Activated CD4-positive, alpha-beta memory T cell treated with anti-CD3 and anti-CD28 coated beads for 36 hours (primary cell): ENCODE measurements around the gene GRID1. TPM values are rescaled to one million over a fixed set of nuclear protein-coding genes. Genes with fewer than 3 reads are reported as not detected.

Experiments
- CTCF ChIA-PET: fragments of 350-600 bp; sonication (Branson Sonifier 250); formaldehyde crosslinking; loops from one replicate; lab custom pipeline; 2021; ENCODE audit warnings: antibody characterized with exemption, inconsistent platforms; lab: Charles Lee
- POLR2A ChIA-PET: fragments of 350-600 bp; sonication (Branson Sonifier 250); formaldehyde crosslinking; loops from one replicate; lab custom pipeline; 2021; ENCODE audit warnings: antibody characterized with exemption; lab: Charles Lee
- DNase-seq: peaks from one replicate; pipeline ENCODE4 v3.0.0-alpha.2; 2020
- H3K27ac Mint-ChIP-seq: one replicate; pipeline ENCODE4 v1.8.0; 2021; ENCODE audit warnings: mixed read lengths
- H3K27me3 Mint-ChIP-seq: one replicate; pipeline ENCODE4 v1.8.0; 2021; ENCODE audit warnings: mixed read lengths
- H3K36me3 Mint-ChIP-seq: one replicate; pipeline ENCODE4 v1.8.0; 2021; ENCODE audit warnings: mixed read lengths
- H3K4me1 Mint-ChIP-seq: one replicate; pipeline ENCODE4 v1.8.0; 2021; ENCODE audit warnings: low read depth, mixed read lengths
- H3K4me3 Mint-ChIP-seq: one replicate; pipeline ENCODE4 v1.8.0; 2021; ENCODE audit warnings: mild to moderate bottlenecking, mixed read lengths
- H3K9me3 Mint-ChIP-seq: one replicate; pipeline ENCODE4 v1.8.0; 2021; ENCODE audit warnings: mixed read lengths
- intact Hi-C: fragments of 100-400 bp; cut with micrococcal nuclease; formaldehyde crosslinking; loops from one replicate; pipeline ENCODE4 v1.15.1; 2023
- total RNA-seq, 2 experiments: library from RNA; stranded (reverse); gene quantifications; one replicate each; pipeline ENCODE4 v1.2.3, GENCODE V29; 2021

GRID1 gene
- total RNA-seq, 2 experiments from 2014 or later, result not detected

DNA sequence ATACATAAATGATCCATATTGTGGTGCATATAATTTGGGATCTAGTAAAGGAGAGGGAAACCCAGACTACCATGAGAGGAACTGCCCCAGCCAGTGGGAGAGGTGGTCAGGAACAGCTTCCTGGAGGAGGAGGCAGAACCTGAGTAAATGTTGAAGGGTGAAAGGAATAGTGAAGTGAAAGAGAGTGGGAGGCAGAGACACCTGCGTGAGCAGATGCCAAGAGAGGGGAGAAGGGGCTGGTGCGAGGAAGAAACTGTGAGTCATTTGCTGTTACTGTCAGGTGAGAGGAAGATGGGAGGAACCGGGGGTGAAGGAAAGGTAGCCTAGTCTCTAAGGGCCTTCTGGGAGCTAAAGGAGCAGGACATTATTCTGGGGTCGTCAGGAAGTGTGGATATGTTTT, 294.8 kb downstream of the GRID1 start:
- peaks cover 7% of the 10 kb centered on the region for H3K4me1 Mint-ChIP-seq
- H3K27me3 Mint-ChIP-seq, result no peaks in the 10 kb centered on the region
- no peaks in the 10 kb centered on the region for H3K9me3 Mint-ChIP-seq
- H3K36me3 Mint-ChIP-seq, result no peaks in the 10 kb centered on the region
- ChIA-PET POLR2A (no interaction called here), CTCF (interaction anchor here (0.8 kb wide), 1 partner anchor 76 kb away, joined by 3 read pairs; no protein-coding TSS in a partner anchor)
- no peak overlapping the region for H3K27ac Mint-ChIP-seq
- intact Hi-C loops, result no loop called here
- no peak for DNase-seq
- no peak overlapping the region for H3K4me3 Mint-ChIP-seq

DNA sequence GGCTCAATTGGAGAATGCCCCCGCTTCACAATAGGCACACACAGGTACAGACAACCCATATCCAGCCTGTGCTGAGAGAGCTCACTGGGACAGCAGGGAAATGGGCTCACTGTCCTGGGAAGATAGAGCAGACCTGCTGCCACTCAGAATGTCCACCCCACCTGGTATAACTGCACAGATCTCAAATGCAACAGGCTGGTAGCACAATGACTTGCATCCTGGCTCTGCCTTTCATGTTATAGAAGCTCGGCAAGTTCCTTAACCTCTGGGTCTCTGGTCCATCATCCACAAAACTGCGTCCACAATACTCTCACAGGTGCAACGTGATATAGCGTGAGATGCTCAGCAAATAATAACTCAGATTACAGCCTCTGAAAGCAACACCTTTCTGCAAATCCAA, 295.4 kb downstream of the GRID1 start:
- CTCF ChIA-PET, result interaction anchor here (0.8 kb wide), 1 partner anchor 75 kb away, joined by 3 read pairs; no protein-coding TSS in a partner anchor

DNA sequence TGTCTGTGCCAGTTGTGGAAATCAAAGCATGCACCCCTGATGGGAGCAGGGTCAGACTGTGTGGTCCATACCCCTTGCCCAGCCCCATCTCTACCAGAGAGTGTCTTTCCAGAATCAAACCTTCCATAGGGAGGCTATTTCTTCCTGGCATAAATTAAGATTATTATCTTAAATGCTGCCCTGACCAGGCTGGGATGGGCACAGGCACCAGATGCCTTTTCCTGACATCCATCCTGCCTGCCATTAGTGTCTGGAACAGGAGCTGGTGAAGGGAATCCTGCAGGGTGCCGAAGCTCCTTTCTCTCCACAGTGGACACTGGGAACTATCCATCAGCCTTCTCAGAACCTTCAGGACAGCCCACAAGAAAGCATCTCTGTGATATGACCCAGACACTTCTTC, 296.3 kb downstream of the GRID1 start:
- Mint-ChIP-seq H3K36me3 (no peaks in the 10 kb centered on the region), H3K27ac (no peak overlapping the region), H3K27me3 (no peaks in the 10 kb centered on the region), H3K4me3 (no peak overlapping the region), H3K4me1 (peaks cover 7% of the 10 kb centered on the region), H3K9me3 (no peaks in the 10 kb centered on the region)
- POLR2A ChIA-PET, result no interaction called here
- DNase-seq, result no peak
- intact Hi-C loops, result no loop called here
- CTCF ChIA-PET, result interaction anchor here (1.2 kb wide), 1 partner anchor 74 kb away, joined by 4 read pairs; no protein-coding TSS in a partner anchor

More for the DNA sequence above, 295.4 kb downstream of the GRID1 start:
- Mint-ChIP-seq H3K4me3 (no peak overlapping the region), H3K9me3 (no peaks in the 10 kb centered on the region), H3K36me3 (no peaks in the 10 kb centered on the region), H3K27me3 (no peaks in the 10 kb centered on the region), H3K27ac (no peak overlapping the region), H3K4me1 (peaks cover 7% of the 10 kb centered on the region)
- intact Hi-C loops, result no loop called here
- no peak for DNase-seq
- POLR2A ChIA-PET, result no interaction called here

DNA sequence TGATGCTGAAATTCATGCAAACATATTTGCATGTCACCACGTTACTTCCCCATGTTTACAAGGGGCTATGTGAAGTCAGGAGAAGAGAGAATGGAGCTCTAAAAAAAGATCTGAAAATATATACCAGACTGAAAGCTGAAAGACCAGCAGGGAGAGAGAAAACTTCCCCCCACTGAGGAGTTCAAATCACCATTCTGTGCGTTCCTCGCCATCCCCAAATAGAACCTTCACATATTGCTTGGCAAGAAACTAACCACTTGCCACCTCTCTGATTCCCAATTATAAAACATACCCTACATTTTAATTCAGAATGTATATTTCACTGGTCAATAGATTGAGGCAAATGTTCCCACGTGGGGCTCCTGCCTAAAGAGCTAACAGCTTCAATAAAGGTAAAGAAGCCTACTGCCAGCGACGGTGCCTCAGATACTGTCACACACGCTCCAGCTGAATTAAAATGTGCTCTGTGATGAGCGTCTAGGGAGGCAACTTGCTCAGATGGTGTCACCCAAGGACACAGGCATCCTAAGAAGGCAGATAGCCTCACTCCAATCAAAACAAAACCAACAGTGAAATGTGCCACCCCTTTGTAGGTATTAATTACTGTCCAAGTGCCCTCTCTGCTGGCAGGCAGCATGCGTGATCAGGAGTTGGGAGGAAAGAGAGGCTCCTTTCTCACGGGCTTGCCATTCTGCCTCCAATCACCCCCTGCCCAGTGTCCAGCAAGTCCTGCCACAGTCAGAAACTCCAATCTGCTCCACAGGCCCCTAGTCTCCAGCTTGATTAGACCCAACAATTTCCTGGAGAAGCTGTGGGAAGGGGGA, 298.2 kb downstream of the GRID1 start:
- ChIA-PET POLR2A (no interaction called here), CTCF (interaction anchor here (0.6 kb wide), 1 partner anchor 72 kb away, joined by 3 read pairs; no protein-coding TSS in a partner anchor)
- intact Hi-C loops, result no loop called here
- Mint-ChIP-seq H3K9me3 (no peaks in the 10 kb centered on the region), H3K36me3 (no peaks in the 10 kb centered on the region), H3K4me1 (peaks cover 7% of the 10 kb centered on the region), H3K27ac (no peak overlapping the region), H3K4me3 (no peak overlapping the region), H3K27me3 (no peaks in the 10 kb centered on the region)
- DNase-seq, result no peak

DNA sequence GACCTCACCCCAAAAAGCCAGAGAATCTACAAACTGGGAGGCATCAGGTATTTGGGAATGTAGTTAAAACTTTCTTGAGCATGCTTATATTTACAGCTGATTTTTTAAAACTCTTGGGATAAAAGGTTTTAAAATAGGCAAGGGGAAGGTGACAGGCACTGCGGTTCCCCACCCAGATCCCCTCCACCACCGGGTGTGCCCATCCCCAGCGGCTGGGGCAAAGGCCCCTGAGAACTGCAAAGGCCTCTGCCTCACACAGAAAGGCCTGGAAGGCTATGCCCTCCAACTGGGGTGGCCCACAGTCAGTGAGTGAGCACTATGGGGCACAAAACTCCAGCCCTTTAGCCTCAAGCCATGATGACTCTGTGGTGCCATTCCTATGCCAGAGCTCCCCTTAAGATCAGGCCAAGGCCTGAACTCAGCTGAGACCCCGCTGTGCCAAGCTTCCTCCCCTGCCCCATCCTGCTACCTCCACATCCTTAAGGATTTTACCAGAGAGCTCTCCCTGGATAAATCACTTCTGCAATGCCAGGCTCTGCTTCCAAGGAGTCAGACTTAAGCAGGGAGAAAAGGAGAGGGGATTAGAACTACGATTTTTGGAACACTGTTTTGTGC, 299.1 kb downstream of the GRID1 start:
- Mint-ChIP-seq H3K9me3 (no peaks in the 10 kb centered on the region), H3K36me3 (no peaks in the 10 kb centered on the region), H3K27me3 (no peaks in the 10 kb centered on the region), H3K27ac (no peak overlapping the region), H3K4me1 (peaks cover 7% of the 10 kb centered on the region), H3K4me3 (no peak overlapping the region)
- POLR2A ChIA-PET, result no interaction called here
- intact Hi-C loops, result no loop called here
- CTCF ChIA-PET, result interaction anchor here (0.7 kb wide), 1 partner anchor 72 kb away, joined by 3 read pairs; no protein-coding TSS in a partner anchor
- DNase-seq, result no peak

DNA sequence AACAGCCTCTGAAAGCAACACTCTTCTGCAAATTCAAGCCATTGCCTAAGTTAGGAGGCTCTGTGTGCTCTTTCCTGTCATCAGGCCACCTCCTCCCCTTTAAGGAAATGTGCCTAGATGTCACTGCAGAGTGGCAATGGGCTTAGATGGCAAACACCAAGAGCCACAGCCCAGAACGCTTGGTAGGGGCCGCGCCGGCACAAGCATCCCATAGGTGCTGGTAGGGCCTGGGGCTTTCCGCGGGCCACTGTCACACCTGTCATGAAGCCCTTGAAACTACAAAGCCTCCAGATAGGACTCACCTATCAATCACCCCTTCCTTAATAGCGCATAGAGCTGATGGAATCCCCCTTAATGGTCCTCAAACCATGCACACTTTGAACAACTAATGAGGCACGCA, 299.9 kb downstream of the GRID1 start:
- intact Hi-C loops, result no loop called here
- no peaks in the 10 kb centered on the region for H3K36me3 Mint-ChIP-seq
- no peak for DNase-seq
- H3K9me3 Mint-ChIP-seq, result no peaks in the 10 kb centered on the region
- POLR2A ChIA-PET, result no interaction called here
- peaks cover 2% of the 10 kb centered on the region for H3K4me1 Mint-ChIP-seq
- H3K27ac Mint-ChIP-seq, result no peak overlapping the region
- H3K4me3 Mint-ChIP-seq, result no peak overlapping the region
- H3K27me3 Mint-ChIP-seq, result no peaks in the 10 kb centered on the region
- CTCF ChIA-PET, result no interaction called here

DNA sequence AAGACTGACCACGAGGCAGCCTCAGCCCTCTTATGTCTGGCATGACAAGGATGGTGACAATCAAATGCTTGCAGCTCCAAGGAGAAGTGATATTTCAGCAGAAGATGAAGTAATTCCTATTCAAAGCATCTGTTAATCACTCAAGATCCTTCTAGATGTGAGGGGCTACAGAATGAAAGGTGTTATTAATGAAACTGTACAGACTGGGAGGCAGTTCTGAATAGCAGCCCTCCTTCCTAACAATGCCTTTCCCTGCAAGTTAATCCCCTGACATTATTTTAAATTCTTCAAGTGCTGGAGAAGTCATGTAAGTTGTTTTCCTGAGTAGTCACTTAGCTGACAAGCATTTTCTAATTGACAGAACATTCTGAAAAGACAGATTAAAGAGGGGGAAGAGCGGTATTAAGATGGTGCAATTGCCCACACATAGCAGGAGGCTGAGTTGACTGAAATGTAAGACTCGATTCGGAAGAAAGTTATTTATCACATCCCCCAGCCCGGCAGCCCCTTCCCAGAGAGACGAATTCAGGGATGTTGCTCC, 300.8 kb downstream of the GRID1 start:
- H3K36me3 Mint-ChIP-seq, result no peaks in the 10 kb centered on the region
- DNase-seq, result no peak
- intact Hi-C loops, result no loop called here
- no peaks in the 10 kb centered on the region for H3K27me3 Mint-ChIP-seq
- no peaks in the 10 kb centered on the region for H3K9me3 Mint-ChIP-seq
- H3K27ac Mint-ChIP-seq, result no peak overlapping the region
- H3K4me3 Mint-ChIP-seq, result no peak overlapping the region
- POLR2A ChIA-PET, result no interaction called here
- no peaks in the 10 kb centered on the region for H3K4me1 Mint-ChIP-seq
- CTCF ChIA-PET, result no interaction called here

DNA sequence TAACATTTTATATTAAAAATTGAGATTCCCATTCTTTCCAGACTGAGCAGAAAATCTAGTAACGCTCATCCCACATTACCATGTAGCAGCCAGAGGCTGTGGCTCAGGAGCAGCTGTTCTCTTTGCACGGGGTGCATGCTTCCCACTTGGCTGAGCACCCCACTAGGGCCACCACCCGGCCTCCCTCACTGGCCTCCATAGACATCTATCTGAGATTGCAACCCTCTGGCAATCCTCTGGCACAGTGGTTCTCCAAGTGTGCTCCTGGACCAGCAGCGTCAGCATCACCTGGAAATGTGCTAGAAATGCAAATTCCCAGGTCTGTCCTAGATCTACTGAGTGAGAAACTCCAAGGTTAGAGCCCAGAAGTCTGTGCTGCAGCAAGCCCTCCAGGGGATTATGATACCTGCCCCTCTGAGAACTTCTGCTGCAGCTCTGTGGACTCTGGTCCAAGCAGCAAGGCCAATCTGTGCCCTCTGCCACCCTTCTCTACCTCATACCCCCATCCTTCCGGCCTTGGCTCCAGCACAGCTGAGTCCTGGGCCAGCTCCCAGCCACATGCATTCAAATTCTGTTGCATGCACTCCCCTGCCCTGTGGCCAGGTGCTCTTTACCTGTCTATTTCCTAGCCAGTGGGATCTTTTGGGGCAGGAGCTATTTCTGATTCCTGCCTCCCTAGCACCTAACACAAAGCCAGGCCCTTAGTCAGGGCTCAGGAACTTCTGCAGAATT, 301.5 kb downstream of the GRID1 start:
- Mint-ChIP-seq H3K4me3 (no peak overlapping the region), H3K4me1 (no peaks in the 10 kb centered on the region), H3K9me3 (no peaks in the 10 kb centered on the region), H3K27ac (no peak overlapping the region), H3K27me3 (no peaks in the 10 kb centered on the region), H3K36me3 (no peaks in the 10 kb centered on the region)
- ChIA-PET CTCF (no interaction called here), POLR2A (no interaction called here)
- intact Hi-C loops, result no loop called here
- DNase-seq, result no peak

DNA sequence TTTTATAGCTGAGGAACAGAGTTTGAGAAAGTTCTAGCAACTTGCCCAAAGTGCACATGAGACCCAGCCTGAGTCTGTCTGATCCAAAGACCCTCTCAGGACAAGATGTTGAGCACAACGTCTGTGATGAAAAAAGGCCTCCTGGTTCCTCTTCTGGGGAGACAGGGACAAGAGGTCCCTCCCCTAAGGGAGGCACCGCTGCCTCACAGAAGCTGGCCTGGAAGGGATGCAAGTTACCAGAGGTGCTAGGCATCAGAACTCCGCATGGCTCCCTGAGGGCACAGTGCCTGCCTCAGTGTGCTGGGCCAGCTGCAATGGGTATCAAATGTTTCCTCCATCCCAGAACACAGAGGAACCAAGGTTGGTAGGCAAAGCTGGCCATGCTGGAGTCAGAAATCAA, 302.4 kb downstream of the GRID1 start:
- H3K27ac Mint-ChIP-seq, result no peak overlapping the region
- H3K4me1 Mint-ChIP-seq, result no peaks in the 10 kb centered on the region
- ChIA-PET CTCF (no interaction called here), POLR2A (no interaction called here)
- DNase-seq, result no peak
- H3K9me3 Mint-ChIP-seq, result no peaks in the 10 kb centered on the region
- no peaks in the 10 kb centered on the region for H3K36me3 Mint-ChIP-seq
- intact Hi-C loops, result no loop called here
- no peaks in the 10 kb centered on the region for H3K27me3 Mint-ChIP-seq
- H3K4me3 Mint-ChIP-seq, result no peak overlapping the region

DNA sequence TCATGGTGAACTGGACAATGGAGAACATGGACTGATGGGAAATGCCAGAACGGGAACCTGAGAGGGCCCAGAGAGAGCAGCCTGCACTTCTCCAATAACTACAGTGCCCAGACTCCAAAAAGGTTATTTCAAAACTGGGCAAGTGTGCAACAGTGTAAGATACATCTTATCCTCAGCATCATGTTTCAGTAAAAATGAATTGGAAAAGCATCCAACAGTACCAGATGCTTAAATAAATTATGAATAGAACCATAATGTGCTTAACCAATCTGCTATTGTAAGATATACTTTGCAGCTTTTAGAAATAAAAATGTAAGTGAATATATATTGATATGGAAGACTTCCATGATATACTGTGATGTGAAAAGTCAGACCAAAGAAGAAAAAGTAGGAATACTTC, 303.3 kb downstream of the GRID1 start:
- DNase-seq, result no peak
- Mint-ChIP-seq H3K9me3 (no peaks in the 10 kb centered on the region), H3K4me3 (no peak overlapping the region), H3K27me3 (peaks cover 5% of the 10 kb centered on the region), H3K36me3 (no peaks in the 10 kb centered on the region), H3K4me1 (no peaks in the 10 kb centered on the region), H3K27ac (no peak overlapping the region)
- CTCF ChIA-PET, result no interaction called here
- intact Hi-C loops, result no loop called here
- POLR2A ChIA-PET, result no interaction called here

DNA sequence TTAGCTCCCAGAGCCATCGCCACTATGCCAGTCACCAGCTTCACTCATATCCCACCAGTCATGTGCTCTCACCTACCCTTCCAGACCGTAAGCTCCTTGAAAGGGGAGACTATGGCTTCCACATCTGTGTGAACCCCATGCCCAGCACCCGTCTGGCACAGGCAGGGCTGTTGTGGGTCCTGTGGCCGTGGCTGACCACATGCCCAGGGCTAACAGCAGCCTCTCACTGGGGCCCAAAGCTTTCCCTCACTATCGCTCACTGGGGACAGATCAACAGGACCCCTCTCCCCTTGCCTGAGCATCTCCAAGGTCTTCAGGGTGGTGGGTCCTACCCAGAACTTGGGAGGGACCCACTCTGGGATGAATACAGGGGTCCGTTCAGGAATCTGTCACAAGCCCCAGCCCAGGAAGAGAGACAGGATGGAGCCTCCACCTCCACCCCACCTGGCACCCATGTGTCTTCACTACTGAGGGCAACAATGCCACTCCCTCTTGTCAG, 303.9 kb downstream of the GRID1 start:
- H3K27me3 Mint-ChIP-seq, result peaks cover 6% of the 10 kb centered on the region
- intact Hi-C loops, result no loop called here
- no peaks in the 10 kb centered on the region for H3K4me1 Mint-ChIP-seq
- ChIA-PET POLR2A (no interaction called here), CTCF (no interaction called here)
- no peaks in the 10 kb centered on the region for H3K9me3 Mint-ChIP-seq
- no peaks in the 10 kb centered on the region for H3K36me3 Mint-ChIP-seq
- no peak for DNase-seq
- no peak overlapping the region for H3K27ac Mint-ChIP-seq
- no peak overlapping the region for H3K4me3 Mint-ChIP-seq

DNA sequence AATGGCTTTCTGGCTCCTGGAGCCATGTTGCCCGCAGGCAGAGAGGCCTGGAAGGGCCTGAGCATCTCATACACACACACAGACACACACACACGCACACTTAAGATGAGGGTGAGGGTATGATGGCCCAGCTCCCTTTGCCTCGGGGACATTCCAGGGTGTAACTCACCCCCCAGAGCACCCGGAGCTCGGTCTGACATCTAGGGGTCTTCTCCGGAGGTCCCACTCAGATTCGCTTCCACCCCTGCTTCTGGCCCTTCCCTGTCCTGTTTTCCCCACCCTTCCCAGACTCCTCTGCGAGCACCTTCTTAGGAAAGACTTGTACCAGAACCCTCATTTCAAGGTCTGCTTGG, 304.4 kb downstream of the GRID1 start:
- no peak overlapping the region for H3K27ac Mint-ChIP-seq
- intact Hi-C loops, result no loop called here
- H3K36me3 Mint-ChIP-seq, result no peaks in the 10 kb centered on the region
- no peak for DNase-seq
- no peaks in the 10 kb centered on the region for H3K4me1 Mint-ChIP-seq
- peaks cover 11% of the 10 kb centered on the region for H3K27me3 Mint-ChIP-seq
- no peak overlapping the region for H3K4me3 Mint-ChIP-seq
- H3K9me3 Mint-ChIP-seq, result no peaks in the 10 kb centered on the region
- ChIA-PET POLR2A (no interaction called here), CTCF (no interaction called here)
